IMR-90 (cell line): ENCODE results near the gene OR7C1. TPM values are rescaled to one million over a fixed set of nuclear protein-coding genes. Genes with fewer than 3 reads are reported as not detected.

Source experiments
- ATAC-seq: fragments of 200-7000 bp; cut with Tn5 transposase; 2 replicates; pipeline ENCODE4 v1.9.1; 2020; ENCODE audit warnings: low read depth, mild to moderate bottlenecking, moderate library complexity
- BruUV-seq: library from RNA; stranded (reverse); fragments of 400-500 nt; replicated peaks from 2 replicates; lab custom pipeline; 2021; lab: Mats Ljungman, UMichigan
- CTCF ChIA-PET: fragments of 300-600 bp; formaldehyde crosslinking; extraction: SDS; loops from one replicate; lab custom pipeline; 2021; ENCODE audit warnings: antibody characterized with exemption; lab: Yijun Ruan, JAX
- POLR2A ChIA-PET: fragments of 300-600 bp; sonication (Branson Sonifier 250); formaldehyde crosslinking; loops from one replicate; lab custom pipeline; 2022; ENCODE audit warnings: antibody characterized with exemption; ENCODE audit not compliant: unreplicated experiment; lab: Charles Lee
- DNase-seq: peaks from one replicate; pipeline ENCODE4 v3.0.0; 2013
- H2AFZ ChIP-seq: replicated peaks from 2 replicates; pipeline ENCODE3; 2013; ENCODE audit warnings: low read length, mild to moderate bottlenecking; ENCODE audit not compliant: poor library complexity
- H2AK5ac ChIP-seq: 2 replicates; pipeline ENCODE4 v1.6.1; 2013; ENCODE audit warnings: low read depth, low read length, inconsistent platforms
- H2AK9ac ChIP-seq: replicated peaks from 2 replicates; pipeline ENCODE3; 2013; ENCODE audit warnings: mild to moderate bottlenecking, low read depth, low read length, moderate library complexity; ENCODE audit not compliant: poor library complexity
- H2BK120ac ChIP-seq: 2 replicates; pipeline ENCODE4 v1.6.1; 2013; ENCODE audit warnings: low read depth, low read length, inconsistent platforms
- H2BK15ac ChIP-seq: 3 replicates; pipeline ENCODE4 v1.6.1; 2013; ENCODE audit warnings: low read depth, low read length, inconsistent platforms
- H2BK20ac ChIP-seq: 2 replicates; pipeline ENCODE4 v1.6.1; 2013; ENCODE audit warnings: low read depth, mild to moderate bottlenecking, inconsistent platforms, low read length, moderate library complexity
- H2BK5ac ChIP-seq: 2 replicates; pipeline ENCODE4 v1.6.1; 2013; ENCODE audit warnings: mild to moderate bottlenecking, low read depth, low read length, inconsistent platforms; ENCODE audit not compliant: poor library complexity, severe bottlenecking
- H3K14ac ChIP-seq: replicated peaks from 2 replicates; pipeline ENCODE4 v1.6.1; 2013; ENCODE audit warnings: low read depth, low read length, inconsistent platforms
- H3K18ac ChIP-seq: 2 replicates; pipeline ENCODE4 v1.6.1; 2013; ENCODE audit warnings: low read depth, low read length, control low read depth
- H3K23ac ChIP-seq: 2 replicates; pipeline ENCODE4 v1.6.1; 2013; ENCODE audit warnings: low read depth, low read length, inconsistent platforms
- H3K27ac ChIP-seq: 2 replicates; pipeline ENCODE4 v1.5.1; 2013; ENCODE audit warnings: mild to moderate bottlenecking, control low read depth, low read length; ENCODE audit not compliant: insufficient read depth
- H3K27me3 ChIP-seq: 2 replicates; pipeline ENCODE4 v1.6.1; 2013; ENCODE audit warnings: low read length; ENCODE audit not compliant: control insufficient read depth, insufficient read depth
- H3K36me3 ChIP-seq: 2 replicates; pipeline ENCODE4 v1.6.1; 2013; ENCODE audit warnings: low read length, mixed read lengths; ENCODE audit not compliant: control insufficient read depth, insufficient read depth
- H3K4ac ChIP-seq: 2 replicates; pipeline ENCODE4 v1.6.1; 2013; ENCODE audit warnings: low read depth, low read length, inconsistent platforms
- H3K4me1 ChIP-seq: 2 replicates; pipeline ENCODE4 v1.6.1; 2013; ENCODE audit warnings: low read length, mixed read lengths; ENCODE audit not compliant: control insufficient read depth, insufficient read depth
- H3K4me2 ChIP-seq: 2 replicates; pipeline ENCODE4 v1.6.1; 2013; ENCODE audit warnings: low read depth, mild to moderate bottlenecking, control low read depth, low read length, moderate library complexity
- H3K4me3 ChIP-seq: 2 replicates; pipeline ENCODE4 v1.5.1; 2013; ENCODE audit warnings: low read depth, mild to moderate bottlenecking, control low read depth, low read length, moderate library complexity; ENCODE audit not compliant: insufficient read depth
- H3K56ac ChIP-seq: 2 replicates; pipeline ENCODE4 v1.6.1; 2013; ENCODE audit warnings: low read length, inconsistent platforms; ENCODE audit not compliant: insufficient read depth; ENCODE audit errors: extremely low read depth
- H3K79me1 ChIP-seq, 2 experiments: 2 replicates each; pipeline ENCODE4 v1.6.1; 2013; ENCODE audit warnings: low read length in 2 of 2, inconsistent platforms in 1 of 2, low read depth in 1 of 2
- H3K9ac ChIP-seq: 2 replicates; pipeline ENCODE4 v1.6.1; 2013; ENCODE audit warnings: low read depth, low read length, control low read depth
- H3K9me1 ChIP-seq: 2 replicates; pipeline ENCODE4 v1.6.1; 2013; ENCODE audit warnings: low read length, inconsistent platforms; ENCODE audit not compliant: insufficient read depth
- H3K9me3 ChIP-seq: 2 replicates; pipeline ENCODE4 v1.6.1; 2013; ENCODE audit warnings: low read length; ENCODE audit not compliant: control insufficient read depth, insufficient read depth
- H4K20me1 ChIP-seq: 2 replicates; pipeline ENCODE4 v1.6.1; 2013; ENCODE audit warnings: low read length, inconsistent platforms; ENCODE audit not compliant: insufficient read depth
- H4K5ac ChIP-seq: 2 replicates; pipeline ENCODE4 v1.6.1; 2013; ENCODE audit warnings: mild to moderate bottlenecking, low read depth, low read length, control low read depth
- H4K8ac ChIP-seq, 2 experiments: 2 replicates each; pipeline ENCODE4 v1.6.1; 2013; ENCODE audit warnings: low read depth in 2 of 2, low read length in 2 of 2, control low read depth in 1 of 2, inconsistent platforms in 1 of 2
- H4K91ac ChIP-seq: 2 replicates; pipeline ENCODE4 v1.6.1; 2013; ENCODE audit warnings: low read depth, low read length, inconsistent platforms; ENCODE audit not compliant: insufficient read depth
- BHLHE40 ChIP-seq: fragments of 150-350 bp; IDR thresholded peaks from 2 replicates; pipeline ENCODE4 v1.6.1; 2016; ENCODE audit warnings: mild to moderate bottlenecking, low read depth, low read length
- CTCF ChIP-seq: conservative IDR thresholded peaks from 2 replicates; pipeline ENCODE4 v1.5.1; 2012; ENCODE audit warnings: mild to moderate bottlenecking, low read depth, low read length, improper control_type of control experiment
- ELK1 ChIP-seq: fragments of 150-350 bp; IDR thresholded peaks from 2 replicates; pipeline ENCODE4 v1.6.1; 2016; ENCODE audit warnings: low read depth, mild to moderate bottlenecking, low read length, moderate library complexity, borderline replicate concordance
- MAFK ChIP-seq: IDR thresholded peaks from 2 replicates; pipeline ENCODE4 v1.6.1; 2012; ENCODE audit warnings: low read depth, low read length, improper control_type of control experiment
- MAZ ChIP-seq: IDR thresholded peaks from 2 replicates; pipeline ENCODE4 v1.6.1; 2012; ENCODE audit warnings: low read depth, mild to moderate bottlenecking, low read length, improper control_type of control experiment, moderate library complexity, borderline replicate concordance
- NFE2L2 ChIP-seq: fragments of 150-350 bp; IDR thresholded peaks from 2 replicates; pipeline ENCODE4 v1.6.1; 2016; ENCODE audit warnings: low read depth, mild to moderate bottlenecking, low read length
- POLR2A ChIP-seq: IDR thresholded peaks from 2 replicates; pipeline ENCODE4 v1.6.1; 2012; ENCODE audit warnings: mild to moderate bottlenecking, low read depth, low read length
- RAD21 ChIP-seq: IDR thresholded peaks from 2 replicates; pipeline ENCODE4 v1.6.1; 2012; ENCODE audit warnings: low read length, improper control_type of control experiment
- SMC3 ChIP-seq: fragments of 150-350 bp; IDR thresholded peaks from 2 replicates; pipeline ENCODE4 v1.6.1; 2016; ENCODE audit warnings: low read depth, mild to moderate bottlenecking, antibody characterized with exemption, low read length, moderate library complexity
- WGBS, 2 experiments: methylation state at CpG; one replicate each; pipeline versions ENCODE4 v1.1.5 to v1.1.7; 2013; ENCODE audit warnings: missing lambda C conversion rate in 2 of 2; ENCODE audit not compliant: insufficient read length in 1 of 2; ENCODE audit errors: extremely low coverage in 2 of 2; 5-methylcytosine and 5-hydroxymethylcytosine counted together
- dilution Hi-C: fragments of 300-500 bp; cut with HindIII; formaldehyde crosslinking; loops from one replicate; pipeline ENCODE4 v1.14.3; 2018; ENCODE audit warnings: low sequenced_read_pairs; ENCODE audit not compliant: unreplicated experiment
- in situ Hi-C: fragments of 300-500 bp; cut with MboI; formaldehyde crosslinking; loops from 3 replicates; pipeline ENCODE4 v1.14.3; 2019; ENCODE audit warnings: low sequenced_read_pairs, inconsistent platforms, mixed read lengths
- intact Hi-C: fragments of 100-400 bp; cut with micrococcal nuclease; formaldehyde crosslinking; loops from 2 replicates; pipeline ENCODE4 v1.10.0; 2022
- polyA plus RNA-seq, 3 experiments: library from polyadenylated mRNA; depleted of rRNA; stranded (reverse); fragments of >200 nt; gene quantifications; 2 replicates each; pipeline ENCODE4 v1.2.3, GENCODE V29; 2012; ENCODE audit warnings: low replicate concordance in 1 of 3
- total RNA-seq: library from RNA; depleted of rRNA; stranded (reverse); fragments of >200 nt; gene quantifications from 2 replicates; pipeline ENCODE4 v1.2.3, GENCODE V29; 2012

The OR7C1 gene
- total and polyA plus RNA-seq, 2 of the 4 experiments (the other 2 are of a cell fraction): not detected

GRCh38 chr19:14814982-14815652 lies 19.9 kb downstream of the OR7C1 start:
- ATAC-seq: no peak

More at GRCh38 chr19:14814982-14815652, 19.9 kb downstream of the OR7C1 start:
- no peaks in the 10 kb centered on the region for H3K4me1 ChIP-seq
- no peak overlapping the region for H3K4me3 ChIP-seq
- no peaks in the 10 kb centered on the region for H3K36me3 ChIP-seq
- no peak overlapping the region for H4K5ac ChIP-seq
- DNase-seq: no peak
- no peak overlapping the region for H2AK5ac ChIP-seq
- intact Hi-C loops (no loop called here), dilution Hi-C loops (no loop called here), in situ Hi-C loops (no loop called here)
- H3K9ac ChIP-seq: no peak overlapping the region
- no peak overlapping the region for H3K27ac ChIP-seq
- no peak overlapping the region for H4K8ac ChIP-seq
- H4K91ac ChIP-seq: no peak overlapping the region
- WGBS, 2 experiments: no CpG with 5 or more reads among the region's 2 CpGs
- H2BK20ac ChIP-seq: no peak overlapping the region
- H3K4me2 ChIP-seq: no peak overlapping the region
- no peaks in the 10 kb centered on the region for H3K79me1 ChIP-seq
- H3K18ac ChIP-seq: no peak overlapping the region
- ChIA-PET POLR2A (no interaction called here), CTCF (no interaction called here)
- no peaks in the 10 kb centered on the region for H4K20me1 ChIP-seq
- no peaks in the 10 kb centered on the region for H3K27me3 ChIP-seq
- H3K9me3 ChIP-seq: peaks cover 6% of the 10 kb centered on the region; the same call in 1 of the 2 replicates
- no peak overlapping the region for H2AK9ac ChIP-seq
- H3K9me1 ChIP-seq: no peaks in the 10 kb centered on the region
- no peak overlapping the region for H3K56ac ChIP-seq
- TF ChIP-seq NFE2L2: no peak
- no peak for TF ChIP-seq RAD21
- no peak for TF ChIP-seq BHLHE40
- TF ChIP-seq SMC3: no peak
- TF ChIP-seq MAFK: no peak
- TF ChIP-seq CTCF: no peak
- no peak for TF ChIP-seq ELK1
- TF ChIP-seq POLR2A: no peak
- TF ChIP-seq MAZ: no peak
- H3K23ac ChIP-seq: no peak overlapping the region
- no peak overlapping the region for H2AFZ ChIP-seq
- H2BK5ac ChIP-seq: no peak overlapping the region
- BruUV-seq: no TSS peak
- no peak overlapping the region for H2BK15ac ChIP-seq
- no peak overlapping the region for H3K4ac ChIP-seq
- H3K14ac ChIP-seq: no peak overlapping the region
- no peak overlapping the region for H2BK120ac ChIP-seq
